ENCODE measurements around the gene PRDM16. TPM values are rescaled to one million over a fixed set of nuclear protein-coding genes. Genes with fewer than 3 reads are reported as not detected.

Gene PRDM16
- polyA plus RNA-seq, 1 of the 3 experiments (the other 2 are of a cell fraction), result not detected

- Histone ChIP-seq H3K4me2 (no peak overlapping the region), H3K27me3 (ENCODE audit: insufficient read depth) (no peaks in the 10 kb centered on the region), H3K9me3 (no peaks in the 10 kb centered on the region), H3F3A (replicated peaks; ENCODE audit: insufficient read depth) (no peaks in the 10 kb centered on the region), H3K27ac (ENCODE audit: low read depth in 2 of 2, low read length in 1 of 2) (no peak overlapping the region), H2AFZ (ENCODE audit: low read depth) (no peak overlapping the region), H3K9ac (no peak overlapping the region), H3K36me3 (replicated peaks in 1 of 2; ENCODE audit: control insufficient read depth in 1 of 2, insufficient read depth in 2 of 2, low read length in 1 of 2) (no peaks in the 10 kb centered on the region), H3K79me2 (ENCODE audit: insufficient read depth) (no peaks in the 10 kb centered on the region), H3K9me2 (no peaks in the 10 kb centered on the region), H3K4me3 (ENCODE audit: low read depth in 2 of 2, low read length in 1 of 2) (no peak overlapping the region), H4K20me1 (ENCODE audit: insufficient read depth) (no peaks in the 10 kb centered on the region), H3K4me1 (ENCODE audit: control insufficient read depth in 1 of 2, insufficient read depth in 2 of 2, low read depth in 1 of 2, low read length in 1 of 2) (no peaks in the 10 kb centered on the region)
- ChIA-PET CTCF (no interaction called here), POLR2A (no interaction called here)
- 50% methylated on average over 6 of the region's 17 CpGs for WGBS (ENCODE audit: low lambda C conversion rate)
- TF ChIP-seq EZH2phosphoT487 (IDR thresholded peaks at IDR 0.05; ENCODE audit: borderline replicate concordance, low read depth), result no peak
- TF ChIP-seq RXRA (IDR thresholded peaks at IDR 0.05; ENCODE audit: borderline replicate concordance, low read depth), result no peak
- TF ChIP-seq RFX5 (IDR thresholded peaks at IDR 0.05; ENCODE audit: low read length), result no peak
- TF ChIP-seq RAD21 (IDR thresholded peaks at IDR 0.05; ENCODE audit: low read length), result no peak
- TF ChIP-seq GATA2 (CRISPR knock-in tag; IDR thresholded peaks at IDR 0.05), result no peak
- TF ChIP-seq CHD2 (IDR thresholded peaks at IDR 0.05; ENCODE audit: low read length, partially characterized antibody), result no peak
- no peak for DNase-seq
Observed at GRCh38 chr1:3112526-3112925, 43.5 kb downstream of the PRDM16 start.

GRCh38 chr1:3113047-3113740 lies 44.2 kb downstream of the PRDM16 start:
- WGBS (ENCODE audit: low lambda C conversion rate), result 55% methylated on average over 10 of the region's 20 CpGs
- H3K4me2 ChIP-seq, result no peak overlapping the region
- H3F3A ChIP-seq (replicated peaks; ENCODE audit: insufficient read depth), result no peaks in the 10 kb centered on the region
- no peak overlapping the region for H3K9ac ChIP-seq
- no peak for DNase-seq
- H2AFZ ChIP-seq (ENCODE audit: low read depth), result no peak overlapping the region
- H3K27ac ChIP-seq (ENCODE audit: low read depth in 2 of 2, low read length in 1 of 2), result no peak overlapping the region
- no peaks in the 10 kb centered on the region for H4K20me1 ChIP-seq (ENCODE audit: insufficient read depth)
- no peaks in the 10 kb centered on the region for H3K27me3 ChIP-seq (ENCODE audit: insufficient read depth)
- no peak for TF ChIP-seq FOXM1 (IDR thresholded peaks at IDR 0.05; ENCODE audit: low read depth)
- no peak for TF ChIP-seq FOSL2 (IDR thresholded peaks at IDR 0.05; ENCODE audit: borderline replicate concordance, low read depth)
- no peak for TF ChIP-seq RAD21 (IDR thresholded peaks at IDR 0.05; ENCODE audit: low read length)
- TF ChIP-seq RXRA (IDR thresholded peaks at IDR 0.05; ENCODE audit: borderline replicate concordance, low read depth), result no peak
- TF ChIP-seq RFX5 (IDR thresholded peaks at IDR 0.05; ENCODE audit: low read length), result no peak
- TF ChIP-seq YY1 (IDR thresholded peaks at IDR 0.05; ENCODE audit: low read depth), result no peak
- no peak for TF ChIP-seq FOXJ3 (CRISPR knock-in tag; IDR thresholded peaks at IDR 0.05)
- TF ChIP-seq PBX3 (IDR thresholded peaks at IDR 0.05), result no peak
- TF ChIP-seq TCF12 (IDR thresholded peaks at IDR 0.05), result no peak
- POLR2A ChIA-PET, result no interaction called here
- H3K9me2 ChIP-seq, result no peaks in the 10 kb centered on the region
- H3K79me2 ChIP-seq (ENCODE audit: insufficient read depth), result no peaks in the 10 kb centered on the region
- no peaks in the 10 kb centered on the region for H3K9me3 ChIP-seq
- no peaks in the 10 kb centered on the region for H3K4me1 ChIP-seq (ENCODE audit: control insufficient read depth in 1 of 2, insufficient read depth in 2 of 2, low read depth in 1 of 2, low read length in 1 of 2)
- CTCF ChIA-PET, result interaction anchor here (0.5 kb wide), 1 partner anchor 126 kb away, joined by 4 read pairs; no protein-coding TSS in a partner anchor
- no peaks in the 10 kb centered on the region for H3K36me3 ChIP-seq (replicated peaks in 1 of 2; ENCODE audit: control insufficient read depth in 1 of 2, insufficient read depth in 2 of 2, low read length in 1 of 2)
- H3K4me3 ChIP-seq (ENCODE audit: low read depth in 2 of 2, low read length in 1 of 2), result no peak overlapping the region

Measured in SK-N-SH (cell line).